Left lobe of liver (tissue), 2 donors: ENCODE results near the gene RSPO3. TPM values are rescaled to one million over a fixed set of nuclear protein-coding genes. Genes with fewer than 3 reads are reported as not detected.
"Not testable (repeated sequence)": the region's sequence is repeated elsewhere in the genome, so short reads cannot be mapped to it uniquely, and the experiment has no call there.

Experiments
- ATAC-seq: fragments of 200-7000 bp; cut with Tn5 transposase; one replicate; pipeline ENCODE4 v1.9.1; 2020; ENCODE audit warnings: mild to moderate bottlenecking, moderate library complexity
- DNase-seq: peaks from one replicate; pipeline ENCODE4 v3.0.0-alpha.2; 2020; ENCODE audit warnings: low spot score
- total RNA-seq: library from RNA; stranded (reverse); gene quantifications from one replicate; pipeline ENCODE4 v1.2.1, GENCODE V29; 2021
- donor health status: DM: no; HTN: no; CAD: no; lungs with moderate emphysema.
- donor health status: DM: no; HTN: yes; CAD: no.

The RSPO3 gene, protein sequence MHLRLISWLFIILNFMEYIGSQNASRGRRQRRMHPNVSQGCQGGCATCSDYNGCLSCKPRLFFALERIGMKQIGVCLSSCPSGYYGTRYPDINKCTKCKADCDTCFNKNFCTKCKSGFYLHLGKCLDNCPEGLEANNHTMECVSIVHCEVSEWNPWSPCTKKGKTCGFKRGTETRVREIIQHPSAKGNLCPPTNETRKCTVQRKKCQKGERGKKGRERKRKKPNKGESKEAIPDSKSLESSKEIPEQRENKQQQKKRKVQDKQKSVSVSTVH
- 1.6 TPM for total RNA-seq

GRCh38 chr6:127118298-127119101 lies at the start of gene RSPO3:
Gene RSPO3 (plus strand): TSS chr6:127118671. CDS start chr6:127119193, 522 bp downstream.
- ATAC-seq (peak; percentile 30), DNase-seq (no peak)

DNA sequence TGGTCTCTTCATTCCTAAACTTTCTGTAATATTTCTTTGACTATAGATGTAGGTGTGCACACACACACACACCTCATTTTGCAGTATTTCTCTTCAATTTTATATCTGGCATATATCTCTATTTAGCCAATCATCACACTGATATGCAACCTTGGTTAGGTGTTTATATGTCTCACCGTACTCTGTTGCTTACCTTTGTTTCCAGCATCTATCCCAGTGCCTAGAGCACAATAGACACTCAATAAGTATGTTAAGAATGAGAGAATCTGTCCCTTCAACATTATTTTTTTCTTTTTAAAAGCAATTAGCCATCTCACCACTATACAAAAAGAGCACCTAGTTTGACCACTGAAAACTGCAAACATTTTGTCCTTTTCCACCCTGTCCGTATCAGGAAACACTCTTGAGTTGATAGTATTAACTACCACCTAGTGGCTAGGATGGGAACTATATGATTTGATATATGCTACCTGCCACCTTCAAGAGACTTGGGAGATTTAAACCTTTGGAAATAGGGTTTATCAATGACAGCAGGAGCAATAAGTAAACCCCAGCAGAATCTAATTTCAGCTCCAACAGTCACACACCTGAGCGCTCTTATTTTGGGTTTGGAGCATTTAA lies 48.7 kb upstream of the RSPO3 start:
- DNase-seq (no peak), ATAC-seq (peak; percentile 71)

DNA sequence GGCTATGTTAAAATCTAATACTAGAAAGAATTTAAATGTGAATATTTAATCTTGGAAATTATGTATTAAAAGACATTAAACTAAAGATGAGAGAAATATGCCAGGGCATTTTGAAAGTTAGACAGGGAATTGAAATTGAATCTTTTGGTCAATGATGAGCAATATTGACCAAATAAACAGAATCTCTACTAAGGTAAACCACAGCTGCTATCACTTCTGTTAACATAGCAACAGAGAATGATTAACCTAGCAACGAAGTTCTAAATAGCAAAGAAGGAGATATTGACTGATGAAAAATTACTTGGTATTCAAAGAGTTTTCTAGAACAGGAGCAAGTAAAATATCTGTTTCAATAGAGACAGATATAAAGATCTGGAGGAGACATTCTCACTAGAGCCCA lies 45.2 kb upstream of the RSPO3 start:
- DNase-seq (no peak), ATAC-seq (no peak)

GRCh38 chr6:127076466-127076865 lies 42.0 kb upstream of the RSPO3 start:
- DNase-seq (no peak), ATAC-seq (no peak)

- no peak for DNase-seq
- no peak for ATAC-seq
Observed at GRCh38 chr6:127077886-127078285, 40.6 kb upstream of the RSPO3 start.

DNA sequence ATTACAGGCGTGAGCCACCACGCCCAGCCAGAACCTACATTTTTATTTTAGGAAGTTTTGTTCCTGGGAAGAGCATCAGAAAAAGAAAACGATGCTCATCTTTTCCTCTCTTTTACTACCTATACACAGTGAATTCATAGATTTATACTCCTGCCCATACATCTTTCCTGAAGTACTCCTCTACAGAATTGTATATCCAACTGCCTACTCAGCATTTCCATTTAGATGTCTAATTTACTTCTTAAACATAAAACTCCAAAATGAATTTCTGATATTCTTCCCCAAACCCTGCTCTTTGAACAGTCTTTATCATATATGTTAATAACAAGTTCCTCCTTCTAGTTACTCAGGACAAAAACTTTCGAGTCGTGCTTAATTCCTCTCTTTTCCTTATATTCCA lies 39.8 kb upstream of the RSPO3 start:
- DNase-seq, result no peak
- no peak for ATAC-seq

GRCh38 chr6:127079681-127080080 lies 38.8 kb upstream of the RSPO3 start:
- ATAC-seq (no peak), DNase-seq (no peak)

DNA sequence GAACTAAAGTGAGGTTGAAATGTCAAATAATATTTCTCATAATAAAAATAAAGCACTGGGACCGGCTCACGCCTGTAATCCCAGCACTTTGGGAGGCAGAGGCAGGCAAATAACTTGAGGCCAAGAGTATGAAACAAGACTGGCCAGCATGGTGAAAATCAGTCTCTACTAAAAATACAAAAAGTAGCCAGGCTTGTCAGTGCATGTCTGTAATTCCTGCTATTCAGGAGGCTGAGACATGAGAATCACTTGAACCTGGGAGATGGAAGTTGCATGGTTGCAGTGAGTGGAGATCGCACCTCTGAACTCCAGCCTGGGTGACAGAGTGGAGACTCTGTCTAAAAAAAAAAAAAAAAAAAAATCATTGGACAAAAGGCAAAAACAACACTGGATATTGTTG lies 38.4 kb upstream of the RSPO3 start:
- DNase-seq, result no peak
- no peak for ATAC-seq

DNA sequence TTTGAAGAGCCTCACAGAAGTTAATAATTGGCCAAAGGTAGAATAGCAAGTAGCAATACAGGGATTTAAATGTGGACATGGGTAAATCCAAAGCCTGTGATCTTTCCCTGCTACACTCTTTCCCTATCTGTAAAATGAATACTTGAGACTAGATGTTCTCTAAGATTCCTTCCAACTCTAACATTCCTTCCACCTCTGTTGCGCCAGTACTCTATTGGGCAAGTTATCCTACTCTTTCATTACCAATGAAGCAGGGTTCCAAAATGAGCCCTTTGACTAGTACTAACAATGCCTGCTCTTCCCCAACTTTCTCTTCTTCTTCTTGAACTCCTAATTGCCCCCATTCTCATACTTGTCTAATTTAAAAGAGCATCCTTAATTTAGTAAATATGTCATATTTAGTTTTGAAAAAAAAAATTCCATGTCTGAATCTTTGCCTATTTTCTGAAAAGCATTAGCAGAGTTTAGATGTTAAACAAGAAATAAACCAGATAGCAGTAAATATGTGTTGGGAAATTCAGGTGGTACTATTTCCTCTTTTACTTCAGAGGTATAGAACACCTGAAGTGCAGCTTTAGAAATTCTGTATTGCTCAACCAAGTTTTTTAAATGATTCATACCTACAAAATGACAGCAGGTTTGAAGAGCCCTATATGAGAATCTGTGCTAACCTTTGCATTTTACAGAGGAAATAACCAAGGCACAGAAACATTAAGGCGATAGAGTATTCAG lies 35.1 kb upstream of the RSPO3 start:
- no peak for DNase-seq

DNA sequence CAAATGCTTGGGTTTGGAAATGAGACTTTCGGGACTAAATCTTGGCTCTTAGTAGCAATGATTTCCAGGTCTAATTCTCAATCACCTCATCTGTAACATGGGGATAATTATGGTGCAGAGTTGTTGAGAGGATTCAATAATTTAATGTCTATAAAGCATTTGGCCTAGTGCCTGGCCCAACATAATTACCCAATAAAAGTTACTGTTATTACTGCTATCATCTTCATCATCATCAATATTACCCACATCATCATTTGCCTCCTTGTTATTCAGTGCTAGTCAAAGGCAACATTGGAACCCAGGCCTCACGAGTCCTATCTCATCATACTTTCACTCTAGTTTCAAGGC lies 34.5 kb upstream of the RSPO3 start:
- DNase-seq, result no peak
- no peak for ATAC-seq

More for the DNA sequence above, 35.1 kb upstream of the RSPO3 start:
- no peak for ATAC-seq

GRCh38 chr6:127085181-127085580 lies 33.3 kb upstream of the RSPO3 start:
- no peak for DNase-seq
- no peak for ATAC-seq

GRCh38 chr6:127090051-127090450 lies 28.4 kb upstream of the RSPO3 start:
- ATAC-seq (no peak), DNase-seq (no peak)

- no peak for DNase-seq
- ATAC-seq, result no peak
Observed at GRCh38 chr6:127092466-127092865, 26.0 kb upstream of the RSPO3 start.

- ATAC-seq (no peak), DNase-seq (no peak)
Observed at GRCh38 chr6:127094791-127095190, 23.7 kb upstream of the RSPO3 start.

- ATAC-seq, result no peak
- no peak for DNase-seq
Observed at GRCh38 chr6:127096167-127096566, 22.3 kb upstream of the RSPO3 start.

- DNase-seq, ATAC-seq: not testable (repeated sequence)
Observed at GRCh38 chr6:127097442-127097841, 21.0 kb upstream of the RSPO3 start.

GRCh38 chr6:127100510-127101140 lies 17.8 kb upstream of the RSPO3 start:
- DNase-seq (no peak), ATAC-seq (peak; percentile 26)

DNA sequence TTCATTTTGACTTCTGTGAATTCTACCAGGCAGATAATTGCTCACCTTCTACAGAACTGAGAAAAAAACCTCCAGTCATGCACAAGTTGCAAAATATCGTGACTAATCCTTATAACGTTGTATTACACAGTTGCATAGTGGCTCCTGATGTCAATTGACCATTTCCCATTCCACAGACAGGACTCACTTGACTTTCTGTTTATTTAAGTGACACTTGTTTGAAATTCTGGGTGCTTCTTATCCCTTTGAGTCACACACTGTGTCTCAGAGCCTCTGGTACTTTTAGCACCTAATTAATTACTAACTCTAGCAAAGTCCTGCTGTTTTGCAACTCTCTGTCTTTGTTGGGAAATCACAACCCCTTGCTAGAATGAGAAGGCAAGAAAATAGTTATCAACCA lies 16.2 kb upstream of the RSPO3 start:
- no peak for DNase-seq
- ATAC-seq, result no peak

- ATAC-seq (no peak), DNase-seq (no peak)
Observed at GRCh38 chr6:127102859-127103258, 15.6 kb upstream of the RSPO3 start.

GRCh38 chr6:127103482-127103881 lies 15.0 kb upstream of the RSPO3 start:
- no peak for DNase-seq
- ATAC-seq, result no peak

DNA sequence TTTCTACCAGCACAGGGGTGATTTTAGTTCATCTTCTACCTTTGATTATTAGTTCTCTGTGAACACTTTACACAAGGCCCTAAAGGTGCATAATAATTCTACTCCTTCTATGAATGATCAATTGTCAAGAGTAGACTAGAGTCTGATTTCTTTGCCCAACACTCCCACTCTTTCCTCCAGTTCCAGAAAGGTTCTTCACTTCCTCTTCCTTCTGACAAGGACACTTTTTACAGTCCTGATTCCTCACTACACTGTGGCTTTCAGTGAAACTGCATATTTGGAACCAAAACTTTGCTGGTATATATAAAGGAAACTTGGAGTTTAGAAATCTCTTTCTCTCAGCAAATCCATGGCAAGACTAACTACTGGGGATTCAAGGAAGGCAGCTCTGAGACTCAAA lies 10.6 kb upstream of the RSPO3 start:
- no peak for DNase-seq
- no peak for ATAC-seq
